GM12865 (cell line): ENCODE data around the gene IFI6.

ENCODE experiments used
- DNase-seq: peaks from one replicate; pipeline ENCODE4 v3.0.0; 2010; ENCODE audit warnings: low read depth
- H3K4me3 ChIP-seq: 2 replicates; pipeline ENCODE4 v1.5.1; 2011; ENCODE audit warnings: mild to moderate bottlenecking, low read depth, low read length, control low read depth
- CTCF ChIP-seq: IDR thresholded peaks from 2 replicates; pipeline ENCODE4 v1.5.1; 2011; ENCODE audit warnings: low read length, control low read depth, low read depth, inconsistent platforms; ENCODE audit not compliant: insufficient read depth; ENCODE audit errors: missing control alignments

Gene IFI6

DNA sequence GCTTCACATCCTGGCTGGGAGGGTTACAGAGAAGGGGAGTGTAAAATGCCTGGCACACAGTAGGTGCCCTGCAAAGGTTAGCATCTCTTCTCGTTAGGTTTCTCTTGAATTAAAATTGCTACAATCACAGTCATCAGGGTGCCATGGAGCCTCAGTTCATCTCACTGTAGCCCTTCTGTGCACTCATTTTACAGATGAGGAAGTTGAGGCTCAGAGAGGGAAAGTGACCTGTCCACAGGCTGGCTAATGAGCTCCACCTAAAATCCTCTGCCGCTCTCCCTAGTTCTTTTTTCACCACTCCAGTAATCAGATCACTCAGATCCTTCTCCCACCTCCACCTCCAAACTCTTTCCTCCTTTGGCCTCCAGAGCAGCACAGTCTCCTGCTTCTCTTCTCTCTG, 54.6 kb downstream of the IFI6 start:
- no peak for DNase-seq
- TF ChIP-seq CTCF: no peak
- no peak overlapping the region for H3K4me3 ChIP-seq

GRCh38 chr1:27616441-27616840, 55.6 kb downstream of the IFI6 start:
- no peak for DNase-seq
- TF ChIP-seq CTCF: peak; percentile 10
- H3K4me3 ChIP-seq: no peak overlapping the region
